ENCODE measurements around the gene KCNH1. TPM values are rescaled to one million over a fixed set of nuclear protein-coding genes. Genes with fewer than 3 reads are reported as not detected.

KCNH1 gene
- polyA plus RNA-seq, 2 of the 4 experiments (the other 2 are of a cell fraction): 5.1 to 7.9 TPM

DNA sequence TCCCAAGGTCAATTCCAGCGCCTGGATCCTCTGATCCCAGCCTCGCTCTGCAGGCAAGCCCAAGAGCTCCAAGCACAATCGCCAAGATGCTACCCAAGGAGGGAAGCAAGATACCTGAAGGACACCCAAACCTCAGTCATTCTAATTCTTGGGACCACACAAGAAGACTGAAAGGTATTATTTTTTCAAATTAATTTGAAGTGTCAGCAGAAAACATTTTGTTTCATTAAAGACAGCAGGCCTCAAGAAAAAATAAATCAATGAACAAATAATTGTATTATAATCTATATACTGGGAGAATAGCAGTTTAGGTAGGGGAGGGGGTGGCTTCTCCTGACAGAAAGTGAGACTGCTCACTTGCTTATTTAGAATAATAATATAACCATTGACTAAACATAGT, 457.4 kb downstream of the KCNH1 start:
- FAIRE-seq (no peak), DNase-seq (ENCODE audit: low read depth in 1 of 2, low spot score in 1 of 2) (no peak), ATAC-seq (no peak)
- Histone ChIP-seq H3K9me3 (no peaks in the 10 kb centered on the region), H3K4me1 (no peaks in the 10 kb centered on the region), H3K27ac (no peak overlapping the region), H3K4me3 (no peak overlapping the region), H3K4me2 (no peak overlapping the region)
- ChIA-PET POLR2A (no interaction called here), CTCF (no interaction called here)
- 86% methylated on average over 3 of the region's 3 CpGs for WGBS (ENCODE audit: missing lambda C conversion rate)
- TF ChIP-seq, protein P1, sequence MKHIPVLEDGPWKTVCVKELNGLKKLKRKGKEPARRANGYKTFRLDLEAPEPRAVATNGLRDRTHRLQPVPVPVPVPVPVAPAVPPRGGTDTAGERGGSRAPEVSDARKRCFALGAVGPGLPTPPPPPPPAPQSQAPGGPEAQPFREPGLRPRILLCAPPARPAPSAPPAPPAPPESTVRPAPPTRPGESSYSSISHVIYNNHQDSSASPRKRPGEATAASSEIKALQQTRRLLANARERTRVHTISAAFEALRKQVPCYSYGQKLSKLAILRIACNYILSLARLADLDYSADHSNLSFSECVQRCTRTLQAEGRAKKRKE (CRISPR knock-in tag; IDR thresholded peaks at IDR 0.05; ENCODE audit: low read depth): no peak
- TF ChIP-seq MAFK (IDR thresholded peaks at IDR 0.05; ENCODE audit: partially characterized antibody): peak; percentile 83

DNA sequence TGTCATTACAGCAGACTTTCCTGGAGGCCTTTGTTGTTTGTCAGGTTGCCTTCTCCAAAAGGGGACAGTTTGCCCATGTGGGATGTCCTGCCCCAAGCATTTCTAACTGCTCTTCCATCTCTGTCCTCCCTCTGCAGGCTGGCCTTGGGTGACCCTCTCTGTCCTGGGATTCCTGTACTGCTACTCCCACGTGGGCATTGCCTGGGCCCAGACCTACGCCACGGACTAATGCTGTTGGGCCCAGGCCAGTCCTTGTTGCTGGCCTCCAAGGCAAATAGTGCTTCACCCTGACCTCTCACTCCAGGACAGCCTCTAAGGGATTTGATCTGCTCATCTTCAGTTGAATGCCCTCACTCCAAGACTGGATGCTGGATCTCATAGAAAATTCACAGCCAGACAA, 459.8 kb downstream of the KCNH1 start:
- ChIA-PET POLR2A (no interaction called here), CTCF (no interaction called here)
- FAIRE-seq (no peak), ATAC-seq (no peak), DNase-seq (ENCODE audit: low read depth in 1 of 2, low spot score in 1 of 2) (no peak)
- H3K4me2 ChIP-seq: no peak overlapping the region
- no peak overlapping the region for H3K27ac ChIP-seq
- TF ChIP-seq ZNF302 (CRISPR knock-in tag; IDR thresholded peaks at IDR 0.05) (no peak), MAFK (IDR thresholded peaks at IDR 0.05; ENCODE audit: partially characterized antibody) (peak; percentile 5), POLR2AphosphoS2 (conservative IDR thresholded peaks at IDR 0.05; ENCODE audit: low read length) (no peak), CBX2 (IDR thresholded peaks at IDR 0.05; ENCODE audit: borderline replicate concordance, low read depth) (no peak)
- TF ChIP-seq, protein P1 (CRISPR knock-in tag; IDR thresholded peaks at IDR 0.05; ENCODE audit: low read depth): no peak
- TF ChIP-seq, protein P2, sequence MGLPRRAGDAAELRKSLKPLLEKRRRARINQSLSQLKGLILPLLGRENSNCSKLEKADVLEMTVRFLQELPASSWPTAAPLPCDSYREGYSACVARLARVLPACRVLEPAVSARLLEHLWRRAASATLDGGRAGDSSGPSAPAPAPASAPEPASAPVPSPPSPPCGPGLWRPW (IDR thresholded peaks at IDR 0.05): no peak
- TF ChIP-seq, protein P3, sequence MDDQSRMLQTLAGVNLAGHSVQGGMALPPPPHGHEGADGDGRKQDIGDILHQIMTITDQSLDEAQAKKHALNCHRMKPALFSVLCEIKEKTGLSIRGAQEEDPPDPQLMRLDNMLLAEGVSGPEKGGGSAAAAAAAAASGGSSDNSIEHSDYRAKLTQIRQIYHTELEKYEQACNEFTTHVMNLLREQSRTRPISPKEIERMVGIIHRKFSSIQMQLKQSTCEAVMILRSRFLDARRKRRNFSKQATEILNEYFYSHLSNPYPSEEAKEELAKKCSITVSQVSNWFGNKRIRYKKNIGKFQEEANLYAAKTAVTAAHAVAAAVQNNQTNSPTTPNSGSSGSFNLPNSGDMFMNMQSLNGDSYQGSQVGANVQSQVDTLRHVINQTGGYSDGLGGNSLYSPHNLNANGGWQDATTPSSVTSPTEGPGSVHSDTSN (IDR thresholded peaks at IDR 0.05): no peak
- no peak overlapping the region for H3K4me3 ChIP-seq
- no peaks in the 10 kb centered on the region for H3K4me1 ChIP-seq
- no peaks in the 10 kb centered on the region for H3K9me3 ChIP-seq
- 75% methylated on average over 3 of the region's 3 CpGs for WGBS (ENCODE audit: missing lambda C conversion rate)

DNA sequence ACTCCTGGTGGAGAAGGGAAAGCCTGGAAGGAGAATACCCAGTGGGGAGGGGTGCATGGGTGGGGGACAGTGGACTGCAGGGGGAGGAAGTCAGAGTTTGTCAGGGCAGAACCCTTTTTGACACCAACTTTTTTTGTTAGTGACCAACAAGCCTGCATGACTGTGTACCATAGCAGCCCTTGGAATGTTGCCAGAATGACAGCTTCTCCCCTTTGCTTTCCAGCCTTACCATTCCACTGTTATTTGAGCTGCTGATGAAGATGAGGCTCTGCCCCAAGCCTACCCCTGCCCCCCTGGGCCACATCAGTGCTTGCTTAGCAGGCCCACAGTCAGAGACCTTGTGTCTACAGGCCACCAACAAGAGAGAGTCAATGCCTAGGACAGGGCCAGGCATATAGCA, 464.0 kb downstream of the KCNH1 start:
- DNase-seq (ENCODE audit: low read depth in 1 of 2, low spot score in 1 of 2) (no peak), ATAC-seq (no peak), FAIRE-seq (no peak)
- H3K4me1 ChIP-seq: no peaks in the 10 kb centered on the region
- TF ChIP-seq ZNF302 (CRISPR knock-in tag; IDR thresholded peaks at IDR 0.05) (no peak), MAFK (IDR thresholded peaks at IDR 0.05; ENCODE audit: partially characterized antibody) (no peak), RFX5 (IDR thresholded peaks at IDR 0.05) (no peak), NFE2L2 (conservative IDR thresholded peaks at IDR 0.05; ENCODE audit: low read length) (no peak), MAZ (IDR thresholded peaks at IDR 0.05; ENCODE audit: borderline replicate concordance, low read depth, low read length) (no peak), BHLHE40 (IDR thresholded peaks at IDR 0.05; ENCODE audit: low read depth, low read length) (no peak), EHMT2 (IDR thresholded peaks at IDR 0.05; ENCODE audit: low read depth) (no peak), CHD4 (IDR thresholded peaks at IDR 0.05; ENCODE audit: borderline replicate concordance) (no peak)
- TF ChIP-seq, protein P4, sequence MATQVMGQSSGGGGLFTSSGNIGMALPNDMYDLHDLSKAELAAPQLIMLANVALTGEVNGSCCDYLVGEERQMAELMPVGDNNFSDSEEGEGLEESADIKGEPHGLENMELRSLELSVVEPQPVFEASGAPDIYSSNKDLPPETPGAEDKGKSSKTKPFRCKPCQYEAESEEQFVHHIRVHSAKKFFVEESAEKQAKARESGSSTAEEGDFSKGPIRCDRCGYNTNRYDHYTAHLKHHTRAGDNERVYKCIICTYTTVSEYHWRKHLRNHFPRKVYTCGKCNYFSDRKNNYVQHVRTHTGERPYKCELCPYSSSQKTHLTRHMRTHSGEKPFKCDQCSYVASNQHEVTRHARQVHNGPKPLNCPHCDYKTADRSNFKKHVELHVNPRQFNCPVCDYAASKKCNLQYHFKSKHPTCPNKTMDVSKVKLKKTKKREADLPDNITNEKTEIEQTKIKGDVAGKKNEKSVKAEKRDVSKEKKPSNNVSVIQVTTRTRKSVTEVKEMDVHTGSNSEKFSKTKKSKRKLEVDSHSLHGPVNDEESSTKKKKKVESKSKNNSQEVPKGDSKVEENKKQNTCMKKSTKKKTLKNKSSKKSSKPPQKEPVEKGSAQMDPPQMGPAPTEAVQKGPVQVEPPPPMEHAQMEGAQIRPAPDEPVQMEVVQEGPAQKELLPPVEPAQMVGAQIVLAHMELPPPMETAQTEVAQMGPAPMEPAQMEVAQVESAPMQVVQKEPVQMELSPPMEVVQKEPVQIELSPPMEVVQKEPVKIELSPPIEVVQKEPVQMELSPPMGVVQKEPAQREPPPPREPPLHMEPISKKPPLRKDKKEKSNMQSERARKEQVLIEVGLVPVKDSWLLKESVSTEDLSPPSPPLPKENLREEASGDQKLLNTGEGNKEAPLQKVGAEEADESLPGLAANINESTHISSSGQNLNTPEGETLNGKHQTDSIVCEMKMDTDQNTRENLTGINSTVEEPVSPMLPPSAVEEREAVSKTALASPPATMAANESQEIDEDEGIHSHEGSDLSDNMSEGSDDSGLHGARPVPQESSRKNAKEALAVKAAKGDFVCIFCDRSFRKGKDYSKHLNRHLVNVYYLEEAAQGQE (IDR thresholded peaks at IDR 0.05): no peak
- H3K4me2 ChIP-seq: no peak overlapping the region
- H3K27ac ChIP-seq: no peak overlapping the region
- ChIA-PET CTCF (interaction anchor here (1.0 kb wide), 1 partner anchor 464 kb away, joined by 7 read pairs; the partner anchor contains the start of gene KCNH1), POLR2A (no interaction called here)
- no peaks in the 10 kb centered on the region for H3K9me3 ChIP-seq
- H3K4me3 ChIP-seq: no peak overlapping the region

All from A549 (cell line).